ENCODE measurements around the gene MTCL1. TPM values are rescaled to one million over a fixed set of nuclear protein-coding genes. Genes with fewer than 3 reads are reported as not detected.

The MTCL1 gene
- total RNA-seq, 6 experiments from 2014 or later = 1.4 to 7.4 (median 3.6) TPM

GRCh38 chr18:8820396-8821082 is 115.2 kb downstream of the MTCL1 start:
- no peak overlapping the region for H3K4me3 ChIP-seq
- ATAC-seq (no peak), DNase-seq (no peak)
- intact Hi-C loops (cut with DNase I) = no loop called here
- no peak for TF ChIP-seq CTCF (IDR thresholded peaks at IDR 0.05)
- H3K9me3 ChIP-seq = no peaks in the 10 kb centered on the region
- WGBS (ENCODE audit: insufficient coverage, low coverage, low lambda C conversion rate, missing lambda C conversion rate) = 76% methylated on average over 8 of the region's 9 CpGs
- no peaks in the 10 kb centered on the region for H3K27me3 ChIP-seq
- H3K4me1 ChIP-seq = no peaks in the 10 kb centered on the region
- no peaks in the 10 kb centered on the region for H3K36me3 ChIP-seq
- no peak overlapping the region for H3K27ac ChIP-seq

GRCh38 chr18:8821083-8821465 is 115.7 kb downstream of the MTCL1 start:
- intact Hi-C loops (cut with DNase I) = no loop called here
- Histone ChIP-seq H3K36me3 (no peaks in the 10 kb centered on the region), H3K9me3 (no peaks in the 10 kb centered on the region), H3K27ac (no peak overlapping the region), H3K4me3 (no peak overlapping the region), H3K27me3 (no peaks in the 10 kb centered on the region), H3K4me1 (no peaks in the 10 kb centered on the region)
- TF ChIP-seq CTCF (IDR thresholded peaks at IDR 0.05) (no peak), POLR2A (IDR thresholded peaks at IDR 0.05) (no peak)
- WGBS (ENCODE audit: insufficient coverage, low coverage, low lambda C conversion rate, missing lambda C conversion rate) = 71% methylated on average over 3 of the region's 3 CpGs
- ATAC-seq (no peak), DNase-seq (no peak)

- 73% methylated on average over 1 of the region's 1 CpG for WGBS (ENCODE audit: insufficient coverage, low coverage, low lambda C conversion rate, missing lambda C conversion rate)
- no peaks in the 10 kb centered on the region for H3K36me3 ChIP-seq
- no peak for TF ChIP-seq POLR2A (IDR thresholded peaks at IDR 0.05)
- TF ChIP-seq CTCF (IDR thresholded peaks at IDR 0.05) = no peak
- intact Hi-C loops (cut with DNase I) = no loop called here
- ATAC-seq (no peak), DNase-seq (no peak)
- no peaks in the 10 kb centered on the region for H3K9me3 ChIP-seq
- no peaks in the 10 kb centered on the region for H3K27me3 ChIP-seq
- H3K4me3 ChIP-seq = no peak overlapping the region
- H3K27ac ChIP-seq = no peak overlapping the region
- H3K4me1 ChIP-seq = no peaks in the 10 kb centered on the region
These were observed 116.2 kb downstream of the MTCL1 start for GRCh38 chr18:8821531-8821930.

GRCh38 chr18:8822643-8823042 is 117.3 kb downstream of the MTCL1 start:
- no peak overlapping the region for H3K4me3 ChIP-seq
- no peaks in the 10 kb centered on the region for H3K9me3 ChIP-seq
- intact Hi-C loops (cut with DNase I) = no loop called here
- ATAC-seq = no peak
- no peaks in the 10 kb centered on the region for H3K27me3 ChIP-seq
- no peaks in the 10 kb centered on the region for H3K4me1 ChIP-seq
- H3K36me3 ChIP-seq = no peaks in the 10 kb centered on the region
- no peak overlapping the region for H3K27ac ChIP-seq
- no peak for DNase-seq
- WGBS (ENCODE audit: insufficient coverage, low coverage, low lambda C conversion rate, missing lambda C conversion rate) = 84% methylated on average over 10 of the region's 10 CpGs
- no peak for TF ChIP-seq CTCF (IDR thresholded peaks at IDR 0.05)

GRCh38 chr18:8823530-8823929 is 118.2 kb downstream of the MTCL1 start:
- no peak for TF ChIP-seq POLR2A (IDR thresholded peaks at IDR 0.05)
- no peak for TF ChIP-seq CTCF (IDR thresholded peaks at IDR 0.05)
- no peaks in the 10 kb centered on the region for H3K4me1 ChIP-seq
- 82% methylated on average over 5 of the region's 6 CpGs for WGBS (ENCODE audit: insufficient coverage, low coverage, low lambda C conversion rate, missing lambda C conversion rate)
- DNase-seq = no peak
- no peak overlapping the region for H3K27ac ChIP-seq
- ATAC-seq = no peak
- intact Hi-C loops (cut with DNase I) = no loop called here
- no peaks in the 10 kb centered on the region for H3K36me3 ChIP-seq
- no peaks in the 10 kb centered on the region for H3K27me3 ChIP-seq
- H3K4me3 ChIP-seq = no peak overlapping the region
- no peaks in the 10 kb centered on the region for H3K9me3 ChIP-seq

All from right lobe of liver (tissue), 6 donors.